ENCODE data around the gene PRKACA.

Gene PRKACA

DNA sequence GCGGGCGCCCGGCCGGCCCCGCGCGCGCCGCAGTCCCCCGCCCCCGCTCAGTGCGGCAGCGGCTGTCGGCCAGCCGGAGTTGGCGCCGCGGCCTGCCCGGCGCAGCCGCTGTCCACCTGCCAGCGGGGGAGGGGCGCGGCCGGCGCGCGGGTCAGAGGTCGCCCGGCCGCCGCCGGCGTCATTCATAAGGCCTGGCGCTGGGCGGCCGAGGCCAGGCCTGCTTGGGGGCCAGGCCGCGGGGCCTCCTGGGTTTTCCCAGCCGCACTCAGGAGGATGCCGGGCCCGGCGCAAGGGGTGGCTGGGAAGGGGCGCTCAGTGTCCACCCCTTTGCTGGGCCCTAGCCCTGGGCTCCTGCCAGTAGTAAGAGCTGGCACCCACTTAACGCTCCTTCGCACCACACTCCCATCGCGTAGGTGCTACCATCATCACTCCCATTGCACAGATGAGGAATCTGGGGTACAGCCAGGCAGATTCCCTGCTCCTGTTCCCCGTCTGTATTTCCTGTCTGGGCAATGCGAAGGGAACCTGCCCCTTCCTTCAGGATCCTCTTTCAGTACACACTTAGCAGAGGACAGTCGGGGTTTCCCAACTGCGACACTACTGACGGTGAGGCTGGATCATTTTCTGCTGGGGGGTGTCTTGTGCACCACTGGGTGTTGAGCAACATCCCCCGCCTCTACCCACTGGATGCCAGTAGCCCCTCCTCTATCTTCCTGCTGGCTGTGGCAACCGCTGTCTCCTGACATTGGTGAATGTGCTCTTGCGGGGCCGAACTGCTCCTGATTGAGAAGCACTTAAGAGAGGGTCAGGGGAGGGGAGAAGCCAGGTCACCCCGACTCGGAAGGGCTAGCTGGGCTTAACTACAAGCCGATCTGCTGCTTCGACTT, 846 bp upstream of the PRKACA start:
- no peaks in the 10 kb centered on the region for H3K79me2 ChIP-seq (ENCODE audit: control insufficient read depth, insufficient read depth, low read length)
- H3K56ac ChIP-seq (ENCODE audit: low read length): peak overlapping the region; percentile 95
- no peak overlapping the region for H2AK5ac ChIP-seq (ENCODE audit: low read length)
- peak overlapping the region; percentile 89 for H3K4me2 ChIP-seq (ENCODE audit: low read length)
- H3K79me1 ChIP-seq (ENCODE audit: low read length): peaks cover 4% of the 10 kb centered on the region
- peak; percentile 28 for DNase-seq
- no peak overlapping the region for H4K8ac ChIP-seq (ENCODE audit: low read depth, low read length)
- no peaks in the 10 kb centered on the region for H3K27me3 ChIP-seq (ENCODE audit: insufficient read depth, low read length, poor library complexity)
- H3K27ac ChIP-seq (ENCODE audit: low read depth, low read length): peak overlapping the region; percentile 76
- no peak overlapping the region for H2BK120ac ChIP-seq (ENCODE audit: low read depth, low read length)
- peak overlapping the region; percentile 41 for H3K4me3 ChIP-seq (ENCODE audit: low read length)
- H2BK5ac ChIP-seq (ENCODE audit: low read length): no peak overlapping the region
- H3K36me3 ChIP-seq (ENCODE audit: control insufficient read depth, insufficient read depth, low read length): peaks cover 1% of the 10 kb centered on the region
- H3K4me1 ChIP-seq (ENCODE audit: control insufficient read depth, low read depth, low read length): peaks cover 6% of the 10 kb centered on the region
- peak overlapping the region; percentile 20 for H3K4ac ChIP-seq (ENCODE audit: low read depth, low read length)
- peak overlapping the region; percentile 40 for H3K18ac ChIP-seq (ENCODE audit: low read length)
- H3K23ac ChIP-seq (ENCODE audit: low read length): peak overlapping the region; percentile 98
- H3K9ac ChIP-seq (ENCODE audit: low read length): peak overlapping the region; percentile 89
- WGBS (ENCODE audit: extremely low coverage, insufficient coverage, low lambda C conversion rate): no CpG with 5 or more reads among the region's 61 CpGs
- H2BK15ac ChIP-seq (replicated peaks; ENCODE audit: low read depth): no peak overlapping the region
- no peak overlapping the region for H4K5ac ChIP-seq (ENCODE audit: low read length)

DNA sequence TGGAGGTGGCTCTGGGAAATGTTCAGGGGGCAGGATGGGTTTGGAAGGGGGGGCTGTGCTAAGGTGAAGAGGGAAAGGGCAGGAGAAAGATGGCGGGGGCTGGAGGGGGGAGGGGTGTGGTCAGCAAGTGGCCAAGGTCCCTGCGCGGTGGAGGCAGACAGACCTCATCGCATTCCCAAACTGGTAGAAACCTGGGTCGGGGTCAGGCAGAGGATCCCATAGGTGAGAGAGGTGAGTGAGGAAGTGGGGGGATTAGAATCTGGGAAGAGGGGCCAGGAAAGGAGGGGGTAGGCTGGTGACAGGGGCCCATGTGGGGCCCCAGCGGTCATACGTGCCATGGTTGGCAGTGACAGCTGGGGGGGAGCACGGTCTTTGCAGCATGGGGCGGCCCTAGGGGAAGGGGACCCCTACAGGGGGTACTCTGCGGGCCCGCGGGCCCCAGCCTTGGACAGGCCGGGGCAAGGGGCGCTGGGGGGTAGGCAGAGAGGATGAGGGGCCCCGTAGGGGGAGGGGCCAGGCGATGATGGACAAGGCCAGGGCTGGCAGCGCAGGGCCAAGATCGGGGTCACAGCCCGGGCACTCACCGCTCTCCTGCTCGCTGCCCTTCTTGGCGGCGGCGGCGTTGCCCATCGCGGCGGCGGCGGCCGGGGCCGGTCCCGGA, 514 bp downstream of the PRKACA start:
- Histone ChIP-seq H2BK15ac (replicated peaks; ENCODE audit: low read depth) (no peak overlapping the region), H4K5ac (ENCODE audit: low read length) (no peak overlapping the region), H3K27me3 (ENCODE audit: insufficient read depth, low read length, poor library complexity) (no peaks in the 10 kb centered on the region), H3K4me1 (ENCODE audit: control insufficient read depth, low read depth, low read length) (peaks cover 11% of the 10 kb centered on the region), H2BK5ac (ENCODE audit: low read length) (no peak overlapping the region), H2BK120ac (ENCODE audit: low read depth, low read length) (no peak overlapping the region), H3K79me2 (ENCODE audit: control insufficient read depth, insufficient read depth, low read length) (no peaks in the 10 kb centered on the region), H3K79me1 (ENCODE audit: low read length) (peaks cover 4% of the 10 kb centered on the region), H3K4me2 (ENCODE audit: low read length) (peak overlapping the region; percentile 85), H4K8ac (ENCODE audit: low read depth, low read length) (no peak overlapping the region), H3K23ac (ENCODE audit: low read length) (no peak overlapping the region), H3K27ac (ENCODE audit: low read depth, low read length) (no peak overlapping the region), H3K4me3 (ENCODE audit: low read length) (peak overlapping the region; percentile 57), H2AK5ac (ENCODE audit: low read length) (no peak overlapping the region), H3K9ac (ENCODE audit: low read length) (peak overlapping the region; percentile 74), H3K4ac (ENCODE audit: low read depth, low read length) (peak overlapping the region; percentile 4), H3K18ac (ENCODE audit: low read length) (peak overlapping the region; percentile 15), H3K56ac (ENCODE audit: low read length) (peak overlapping the region; percentile 87), H3K36me3 (ENCODE audit: control insufficient read depth, insufficient read depth, low read length) (peaks cover 1% of the 10 kb centered on the region)
- DNase-seq: no peak
- WGBS (ENCODE audit: extremely low coverage, insufficient coverage, low lambda C conversion rate): no CpG with 5 or more reads among the region's 33 CpGs

DNA sequence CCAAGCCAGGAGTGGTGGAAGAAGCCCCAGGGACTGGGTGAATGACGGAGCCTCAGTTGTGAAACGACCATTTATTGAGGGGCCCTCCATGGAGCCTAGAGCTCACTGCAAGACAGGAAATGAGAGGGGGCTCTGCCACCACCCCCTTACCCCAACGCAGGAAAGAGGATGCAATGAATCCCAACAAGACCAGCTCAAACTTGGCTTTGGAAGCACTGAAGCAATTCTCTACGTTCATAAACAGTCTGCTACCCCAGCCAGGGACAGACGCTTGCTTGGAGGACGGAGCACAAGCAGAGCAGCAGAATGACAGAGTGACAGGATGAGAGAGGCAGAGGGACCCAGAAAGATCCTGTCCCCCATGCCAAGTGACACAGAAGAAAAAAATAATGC, 1.0 kb downstream of the PRKACA start:
- H3K79me2 ChIP-seq (ENCODE audit: control insufficient read depth, insufficient read depth, low read length): no peaks in the 10 kb centered on the region
- no peak overlapping the region for H2BK5ac ChIP-seq (ENCODE audit: low read length)
- no peak overlapping the region for H2AK5ac ChIP-seq (ENCODE audit: low read length)
- H3K36me3 ChIP-seq (ENCODE audit: control insufficient read depth, insufficient read depth, low read length): peaks cover 1% of the 10 kb centered on the region
- H2BK15ac ChIP-seq (replicated peaks; ENCODE audit: low read depth): no peak overlapping the region
- H3K56ac ChIP-seq (ENCODE audit: low read length): peak overlapping the region; percentile 87
- no peak for DNase-seq
- peak overlapping the region; percentile 85 for H3K4me2 ChIP-seq (ENCODE audit: low read length)
- no peaks in the 10 kb centered on the region for H3K27me3 ChIP-seq (ENCODE audit: insufficient read depth, low read length, poor library complexity)
- peaks cover 13% of the 10 kb centered on the region for H3K4me1 ChIP-seq (ENCODE audit: control insufficient read depth, low read depth, low read length)
- H3K4ac ChIP-seq (ENCODE audit: low read depth, low read length): no peak overlapping the region
- H4K5ac ChIP-seq (ENCODE audit: low read length): no peak overlapping the region
- H3K23ac ChIP-seq (ENCODE audit: low read length): no peak overlapping the region
- no peak overlapping the region for H4K8ac ChIP-seq (ENCODE audit: low read depth, low read length)
- no CpG with 5 or more reads among the region's 6 CpGs for WGBS (ENCODE audit: extremely low coverage, insufficient coverage, low lambda C conversion rate)
- H3K27ac ChIP-seq (ENCODE audit: low read depth, low read length): no peak overlapping the region
- peak overlapping the region; percentile 74 for H3K9ac ChIP-seq (ENCODE audit: low read length)
- H2BK120ac ChIP-seq (ENCODE audit: low read depth, low read length): no peak overlapping the region
- no peak overlapping the region for H3K4me3 ChIP-seq (ENCODE audit: low read length)
- H3K79me1 ChIP-seq (ENCODE audit: low read length): peaks cover 4% of the 10 kb centered on the region
- no peak overlapping the region for H3K18ac ChIP-seq (ENCODE audit: low read length)

DNA sequence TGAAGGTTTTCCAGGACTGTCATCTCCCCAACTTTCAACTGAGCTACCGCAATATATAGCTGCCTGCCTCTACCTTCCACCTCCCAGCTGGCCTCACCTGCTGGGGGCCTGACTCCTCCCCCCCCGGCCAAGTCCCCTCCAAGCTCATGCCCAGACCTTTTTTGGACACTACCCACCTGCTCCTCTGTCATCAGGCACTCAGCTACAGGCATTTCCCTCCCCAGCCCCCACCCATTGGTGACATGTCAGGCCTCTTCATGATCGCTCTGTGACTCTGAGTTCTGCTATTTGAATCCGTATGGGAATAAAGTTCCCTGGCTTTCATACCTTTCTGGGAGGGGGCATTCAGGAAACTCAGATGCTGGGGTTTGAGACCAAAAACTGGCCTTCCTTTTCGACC, 1.8 kb downstream of the PRKACA start:
- no peak overlapping the region for H2BK15ac ChIP-seq (replicated peaks; ENCODE audit: low read depth)
- WGBS (ENCODE audit: extremely low coverage, insufficient coverage, low lambda C conversion rate): no CpG with 5 or more reads among the region's 5 CpGs
- peaks cover 4% of the 10 kb centered on the region for H3K79me1 ChIP-seq (ENCODE audit: low read length)

DNA sequence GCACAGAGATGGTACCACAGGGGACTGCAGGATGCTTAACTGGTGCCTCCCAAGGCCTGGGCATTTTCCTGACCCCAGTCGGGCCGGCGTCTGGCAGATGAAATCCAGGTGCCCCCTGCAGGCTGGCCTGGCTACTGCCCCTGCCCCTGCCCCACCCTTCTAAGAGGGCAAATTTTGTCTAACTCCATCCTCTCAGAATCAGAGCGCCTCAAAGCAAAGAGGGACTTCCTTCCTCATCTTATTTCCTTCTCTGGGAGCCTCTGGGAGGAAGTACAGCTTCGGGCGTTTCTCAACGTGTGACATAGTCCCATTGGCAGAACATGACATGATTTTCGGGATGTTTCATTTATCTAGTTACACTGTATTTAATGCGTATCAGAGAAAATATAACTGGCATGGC, 2.7 kb downstream of the PRKACA start:
- Histone ChIP-seq H3K9ac (ENCODE audit: low read length) (no peak overlapping the region), H3K4me3 (ENCODE audit: low read length) (no peak overlapping the region), H2BK5ac (ENCODE audit: low read length) (no peak overlapping the region), H3K18ac (ENCODE audit: low read length) (no peak overlapping the region), H3K79me1 (ENCODE audit: low read length) (peaks cover 4% of the 10 kb centered on the region), H4K5ac (ENCODE audit: low read length) (no peak overlapping the region), H3K23ac (ENCODE audit: low read length) (no peak overlapping the region), H4K8ac (ENCODE audit: low read depth, low read length) (no peak overlapping the region), H2AK5ac (ENCODE audit: low read length) (no peak overlapping the region), H3K56ac (ENCODE audit: low read length) (no peak overlapping the region), H2BK15ac (replicated peaks; ENCODE audit: low read depth) (no peak overlapping the region), H3K4me1 (ENCODE audit: control insufficient read depth, low read depth, low read length) (peaks cover 13% of the 10 kb centered on the region), H3K27me3 (ENCODE audit: insufficient read depth, low read length, poor library complexity) (no peaks in the 10 kb centered on the region), H3K36me3 (ENCODE audit: control insufficient read depth, insufficient read depth, low read length) (peaks cover 1% of the 10 kb centered on the region), H2BK120ac (ENCODE audit: low read depth, low read length) (no peak overlapping the region), H3K27ac (ENCODE audit: low read depth, low read length) (no peak overlapping the region), H3K79me2 (ENCODE audit: control insufficient read depth, insufficient read depth, low read length) (no peaks in the 10 kb centered on the region), H3K4ac (ENCODE audit: low read depth, low read length) (no peak overlapping the region), H3K4me2 (ENCODE audit: low read length) (no peak overlapping the region)
- DNase-seq: peak; percentile 40
- WGBS (ENCODE audit: extremely low coverage, insufficient coverage, low lambda C conversion rate): no CpG with 5 or more reads among the region's 9 CpGs

More for the DNA sequence above, 1.8 kb downstream of the PRKACA start:
- no peak overlapping the region for H3K18ac ChIP-seq (ENCODE audit: low read length)
- H3K4ac ChIP-seq (ENCODE audit: low read depth, low read length): no peak overlapping the region
- H4K8ac ChIP-seq (ENCODE audit: low read depth, low read length): no peak overlapping the region
- peaks cover 1% of the 10 kb centered on the region for H3K36me3 ChIP-seq (ENCODE audit: control insufficient read depth, insufficient read depth, low read length)
- DNase-seq: no peak
- no peak overlapping the region for H3K27ac ChIP-seq (ENCODE audit: low read depth, low read length)
- no peak overlapping the region for H2BK5ac ChIP-seq (ENCODE audit: low read length)
- no peak overlapping the region for H4K5ac ChIP-seq (ENCODE audit: low read length)
- H3K9ac ChIP-seq (ENCODE audit: low read length): no peak overlapping the region
- no peak overlapping the region for H2AK5ac ChIP-seq (ENCODE audit: low read length)
- no peak overlapping the region for H2BK120ac ChIP-seq (ENCODE audit: low read depth, low read length)
- H3K4me2 ChIP-seq (ENCODE audit: low read length): no peak overlapping the region
- H3K79me2 ChIP-seq (ENCODE audit: control insufficient read depth, insufficient read depth, low read length): no peaks in the 10 kb centered on the region
- peaks cover 13% of the 10 kb centered on the region for H3K4me1 ChIP-seq (ENCODE audit: control insufficient read depth, low read depth, low read length)
- no peak overlapping the region for H3K56ac ChIP-seq (ENCODE audit: low read length)
- H3K4me3 ChIP-seq (ENCODE audit: low read length): no peak overlapping the region
- H3K27me3 ChIP-seq (ENCODE audit: insufficient read depth, low read length, poor library complexity): no peaks in the 10 kb centered on the region
- H3K23ac ChIP-seq (ENCODE audit: low read length): no peak overlapping the region

Data from mesendoderm (in vitro differentiated cells).